ENCODE results near the gene SIX2.

- TF ChIP-seq PKNOX1 (IDR thresholded peaks at IDR 0.05) (no peak), HDGF (IDR thresholded peaks at IDR 0.05; ENCODE audit: borderline replicate concordance) (no peak), FOXM1 (IDR thresholded peaks at IDR 0.05; ENCODE audit: borderline replicate concordance) (no peak), BHLHE40 (IDR thresholded peaks at IDR 0.05; ENCODE audit: borderline replicate concordance) (no peak), ELF4 (IDR thresholded peaks at IDR 0.05) (no peak), ARNT (IDR thresholded peaks at IDR 0.05) (no peak), SUZ12 (IDR thresholded peaks at IDR 0.05) (no peak), SP1 (IDR thresholded peaks at IDR 0.05) (no peak)
These were observed 47.0 kb downstream of the SIX2 start for GRCh38 chr2:44962176-44962695.

Data from HEK293T (cell line).